AG04450 (cell line): ENCODE data around the gene RNF208. TPM values are rescaled to one million over a fixed set of nuclear protein-coding genes. Genes with fewer than 3 reads are reported as not detected.

Source experiments
- CTCF ChIA-PET: fragments of 300-600, 350-600 bp; formaldehyde crosslinking; extraction: SDS; loops from one replicate; lab custom pipeline; 2022; ENCODE audit warnings: antibody characterized with exemption, inconsistent platforms; lab: Charles Lee
- POLR2A ChIA-PET: fragments of 350-600 bp; formaldehyde crosslinking; extraction: SDS; loops from one replicate; lab custom pipeline; 2021; ENCODE audit warnings: antibody characterized with exemption, inconsistent platforms; lab: Yijun Ruan, JAX
- DNase-seq: peaks from one replicate; pipeline ENCODE4 v3.0.0-alpha.2; 2011; ENCODE audit warnings: low read depth, low spot score
- H3K27ac ChIP-seq: one replicate; pipeline ENCODE4 v1.5.1; 2012; ENCODE audit warnings: low read depth, low read length, control low read depth
- H3K27me3 ChIP-seq: one replicate; pipeline ENCODE4 v1.6.0; 2012; ENCODE audit warnings: low read length; ENCODE audit not compliant: control insufficient read depth, insufficient read depth
- H3K4me3 ChIP-seq: 2 replicates; pipeline ENCODE4 v1.5.1; 2011; ENCODE audit warnings: mild to moderate bottlenecking, low read depth, low read length, control low read depth
- H3K9me3 ChIP-seq: 2 replicates; pipeline ENCODE4 v1.5.1; 2012; ENCODE audit warnings: low read length; ENCODE audit not compliant: control insufficient read depth, insufficient read depth
- polyA plus RNA-seq: library from polyadenylated mRNA; depleted of rRNA; stranded (reverse); fragments of >200 nt; gene quantifications from 2 replicates; pipeline ENCODE4 v1.2.3, GENCODE V29; 2011
- TF ChIP-seq, protein P1 (sequence below): IDR thresholded peaks from 2 replicates; pipeline ENCODE4 v1.5.1; 2011; ENCODE audit warnings: low read depth, low read length, control low read depth, inconsistent platforms

The RNF208 gene
- polyA plus RNA-seq, 1 experiment = 0.17 TPM

DNA sequence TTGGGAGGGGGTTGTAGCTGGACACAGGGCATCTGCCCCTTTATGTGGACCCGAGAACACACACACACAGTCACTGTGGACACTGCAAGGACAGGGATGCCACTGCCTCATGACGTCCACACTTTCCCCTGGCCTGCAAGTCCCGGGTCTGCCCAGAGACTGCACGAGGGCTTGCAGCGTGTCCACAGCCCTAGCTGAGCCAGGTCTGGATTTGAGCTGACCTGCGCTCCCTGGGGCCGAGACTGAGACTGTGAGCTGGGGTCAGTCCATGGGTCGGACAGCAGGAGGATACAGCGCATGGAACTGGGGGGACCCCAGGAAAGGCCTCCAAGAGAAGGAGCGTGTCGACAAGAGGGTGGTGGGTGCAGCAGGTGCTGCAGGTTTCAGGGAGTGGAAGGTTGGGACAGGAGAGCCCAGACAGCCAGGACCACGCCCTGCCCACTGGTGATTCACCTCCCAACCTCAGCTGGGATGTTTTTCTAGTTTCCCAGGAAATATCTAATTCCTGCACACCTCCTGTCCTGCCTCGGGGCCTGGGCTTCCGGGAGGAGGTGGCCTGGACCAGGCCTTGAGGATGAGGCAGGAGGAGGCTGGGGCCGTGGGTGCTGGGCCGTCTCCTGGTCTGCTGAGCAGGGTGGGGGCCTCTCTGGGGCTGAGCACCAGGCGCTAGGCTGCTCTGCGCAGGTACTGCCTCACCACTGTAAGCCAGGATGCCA, 4.5 kb upstream of the RNF208 start:
- ChIA-PET POLR2A (interaction anchor here (1.4 to 1.8 kb wide), 3 partner anchors 14 to 140 kb away, joined by 3 to 7 read pairs (median 5); partner anchors contain the start of genes MAN1B1 and TUBB4B), CTCF (interaction anchor here (1.0 to 2.4 kb wide), 4 partner anchors 10 to 159 kb away, joined by 3 to 14 read pairs (median 6); no protein-coding TSS in a partner anchor)
- Histone ChIP-seq H3K4me3 (no peak overlapping the region), H3K27me3 (no peaks in the 10 kb centered on the region), H3K27ac (no peak overlapping the region), H3K9me3 (no peaks in the 10 kb centered on the region; the same call in 1 of the 2 replicates)
- no peak for DNase-seq
- TF ChIP-seq, protein P1, sequence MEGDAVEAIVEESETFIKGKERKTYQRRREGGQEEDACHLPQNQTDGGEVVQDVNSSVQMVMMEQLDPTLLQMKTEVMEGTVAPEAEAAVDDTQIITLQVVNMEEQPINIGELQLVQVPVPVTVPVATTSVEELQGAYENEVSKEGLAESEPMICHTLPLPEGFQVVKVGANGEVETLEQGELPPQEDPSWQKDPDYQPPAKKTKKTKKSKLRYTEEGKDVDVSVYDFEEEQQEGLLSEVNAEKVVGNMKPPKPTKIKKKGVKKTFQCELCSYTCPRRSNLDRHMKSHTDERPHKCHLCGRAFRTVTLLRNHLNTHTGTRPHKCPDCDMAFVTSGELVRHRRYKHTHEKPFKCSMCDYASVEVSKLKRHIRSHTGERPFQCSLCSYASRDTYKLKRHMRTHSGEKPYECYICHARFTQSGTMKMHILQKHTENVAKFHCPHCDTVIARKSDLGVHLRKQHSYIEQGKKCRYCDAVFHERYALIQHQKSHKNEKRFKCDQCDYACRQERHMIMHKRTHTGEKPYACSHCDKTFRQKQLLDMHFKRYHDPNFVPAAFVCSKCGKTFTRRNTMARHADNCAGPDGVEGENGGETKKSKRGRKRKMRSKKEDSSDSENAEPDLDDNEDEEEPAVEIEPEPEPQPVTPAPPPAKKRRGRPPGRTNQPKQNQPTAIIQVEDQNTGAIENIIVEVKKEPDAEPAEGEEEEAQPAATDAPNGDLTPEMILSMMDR = no peak

DNA sequence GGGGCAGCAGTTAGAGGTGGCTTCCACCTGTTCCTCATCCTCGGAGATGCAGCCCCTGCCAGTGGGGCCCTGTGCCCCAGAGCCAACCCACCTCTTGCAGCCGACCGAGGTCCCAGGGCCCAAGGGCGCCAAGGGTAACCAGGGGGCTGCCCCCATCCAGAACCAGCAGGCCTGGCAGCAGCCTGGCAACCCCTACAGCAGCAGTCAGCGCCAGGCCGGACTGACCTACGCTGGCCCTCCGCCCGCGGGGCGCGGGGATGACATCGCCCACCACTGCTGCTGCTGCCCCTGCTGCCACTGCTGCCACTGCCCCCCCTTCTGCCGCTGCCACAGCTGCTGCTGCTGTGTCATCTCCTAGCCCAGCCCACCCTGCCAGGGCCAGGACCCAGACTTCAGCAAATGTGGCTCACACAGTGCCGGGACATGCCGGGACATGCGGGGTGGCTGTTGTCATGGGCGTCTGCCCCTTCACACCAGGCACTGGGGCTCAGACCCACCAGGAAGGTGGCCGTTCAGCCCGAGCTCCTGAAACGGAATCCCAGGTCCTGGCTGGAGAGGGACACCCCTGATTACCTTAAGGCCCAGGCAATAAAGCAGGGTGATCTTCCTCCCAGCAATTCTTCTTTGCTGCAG, 3.8 kb upstream of the RNF208 start:
- Histone ChIP-seq H3K9me3 (no peaks in the 10 kb centered on the region; the same call in 1 of the 2 replicates), H3K27me3 (no peaks in the 10 kb centered on the region), H3K4me3 (no peak overlapping the region), H3K27ac (no peak overlapping the region)
- no peak for DNase-seq
- TF ChIP-seq, protein P1 = no peak
- CTCF ChIA-PET = interaction anchor here (1.0 to 3.7 kb wide), 3 partner anchors 11 to 158 kb away, joined by 3 to 29 read pairs (median 14); no protein-coding TSS in a partner anchor
- POLR2A ChIA-PET = interaction anchor here (1.3 kb wide), 1 partner anchor 15 kb away, joined by 6 read pairs; the partner anchor contains the start of gene TUBB4B

DNA sequence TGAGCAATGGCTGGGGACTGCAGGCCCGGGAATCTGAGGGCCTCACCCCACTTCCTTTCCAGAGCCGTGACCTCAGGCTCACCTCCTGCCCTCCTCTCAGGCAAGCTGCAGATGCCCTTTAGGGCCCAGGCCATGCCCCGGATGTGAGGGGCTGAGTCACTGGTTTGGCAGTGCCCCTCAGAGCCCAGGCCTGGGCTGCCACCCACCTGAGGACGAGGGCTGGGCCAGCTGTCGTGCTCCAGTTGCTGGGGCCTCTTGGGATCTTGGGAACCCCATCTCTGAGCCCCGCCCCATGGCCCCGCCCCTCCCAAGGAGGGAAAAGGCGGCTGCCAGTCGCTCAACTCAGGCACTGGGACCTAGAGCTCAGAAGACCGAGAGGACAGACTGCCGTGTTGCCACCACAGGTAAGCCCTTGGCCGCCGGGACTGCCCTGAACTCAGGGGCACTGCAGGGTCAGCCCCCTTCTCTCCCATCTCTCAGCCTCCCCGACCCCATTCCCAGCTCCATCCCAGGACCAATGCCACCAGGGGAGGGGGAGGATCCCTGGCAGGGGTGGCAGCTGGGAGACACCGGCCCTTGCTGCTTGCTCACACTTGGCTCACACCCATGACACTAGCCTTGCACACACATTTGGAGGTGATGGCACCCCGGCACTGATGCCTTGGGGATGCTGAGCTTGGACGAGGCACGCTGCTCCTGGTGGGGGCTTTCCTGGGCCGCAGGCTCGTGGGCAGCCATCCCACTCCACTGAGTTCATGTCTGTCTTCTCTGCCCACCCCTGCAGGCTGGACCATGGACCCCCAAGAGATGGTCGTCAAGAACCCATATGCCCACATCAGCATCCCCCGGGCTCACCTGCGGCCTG, 3.0 kb upstream of the RNF208 start, which contains the start of gene CYSRT1:
CYSRT1 (plus strand) TSS at position 345 of the 865 bp plus-strand sequence; CDS start at position 793, 448 bp downstream.
- Histone ChIP-seq H3K27me3 (no peaks in the 10 kb centered on the region), H3K9me3 (no peaks in the 10 kb centered on the region; the same call in 1 of the 2 replicates), H3K4me3 (peak within 1 kb of the TSS; percentile 80), H3K27ac (no peak within 1 kb of the TSS)
- no peak for DNase-seq
- POLR2A ChIA-PET = interaction anchor here (1.3 kb wide), 1 partner anchor 16 kb away, joined by 6 read pairs; the partner anchor contains the start of gene TUBB4B
- CTCF ChIA-PET = interaction anchor here (3.7 kb wide), 1 partner anchor 12 kb away, joined by 29 read pairs; no protein-coding TSS in a partner anchor
- TF ChIP-seq, protein P1 = no peak

DNA sequence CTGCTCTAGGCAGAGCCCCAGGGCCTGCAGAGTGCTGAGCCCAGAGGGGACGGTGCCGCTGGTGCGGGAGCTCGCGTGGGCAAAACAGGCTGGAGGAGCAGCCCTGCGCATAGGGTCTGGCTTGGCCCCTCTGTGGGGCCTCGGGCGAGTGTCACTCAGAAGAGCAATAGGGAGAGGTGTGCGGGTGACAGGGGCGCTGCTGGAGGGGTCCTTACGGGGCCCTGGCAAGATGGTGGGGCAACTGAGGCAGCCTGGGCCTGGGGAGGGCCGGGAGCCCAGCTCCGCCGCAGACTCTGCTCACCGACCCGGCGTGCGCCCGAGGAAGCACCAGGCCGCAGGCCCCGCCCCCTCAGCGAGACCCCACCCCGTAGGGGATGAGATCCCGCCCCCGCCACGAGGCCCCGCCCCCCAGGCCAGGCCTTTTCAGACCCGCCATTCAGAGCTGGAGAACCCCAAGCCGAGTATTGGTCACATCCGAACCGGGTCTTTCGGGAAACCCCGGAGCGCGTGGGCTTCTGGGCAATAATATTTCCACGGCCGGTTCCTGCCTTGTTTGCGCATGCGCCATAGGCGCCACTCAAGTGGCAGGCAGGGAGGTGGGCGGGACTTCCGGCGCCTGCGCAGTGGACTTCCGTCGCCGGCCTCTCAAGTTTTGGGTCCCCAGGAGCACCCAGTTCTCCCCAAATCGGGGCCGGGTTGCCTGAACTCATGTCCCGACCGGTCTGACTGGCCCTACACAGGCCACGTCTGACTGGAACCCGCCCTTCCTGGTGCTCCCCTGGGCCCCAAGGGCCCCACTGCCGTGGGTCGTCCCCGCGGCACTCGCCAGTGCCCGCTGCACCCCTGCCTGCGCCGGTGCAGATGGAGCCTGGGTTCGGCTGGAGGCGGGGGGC, 1.3 kb upstream of the RNF208 start:
- TF ChIP-seq, protein P1 = no peak
- CTCF ChIA-PET = interaction anchor here (0.6 to 3.7 kb wide), 7 partner anchors 13 to 277 kb away, joined by 3 to 29 read pairs (median 6); partner anchors contain the start of gene SSNA1
- Histone ChIP-seq H3K27ac (peak overlapping the region; percentile 65), H3K4me3 (peak overlapping the region; percentile 80), H3K27me3 (no peaks in the 10 kb centered on the region), H3K9me3 (no peaks in the 10 kb centered on the region; the same call in 1 of the 2 replicates)
- POLR2A ChIA-PET = interaction anchor here (0.7 to 2.4 kb wide), 10 partner anchors 13 to 100 kb away, joined by 3 to 28 read pairs (median 7); partner anchors contain the start of genes ANAPC2, NDOR1, SSNA1 and TMEM203
- peak; percentile 96 for DNase-seq
